NB4 (cell line): ENCODE data around the gene MCTP2.

Source experiments
- DNase-seq: peaks from one replicate; pipeline ENCODE4 v3.0.0; 2010; ENCODE audit warnings: low read depth
- H3K4me3 ChIP-seq: one replicate; pipeline ENCODE4 v1.5.1; 2011; ENCODE audit warnings: mild to moderate bottlenecking, low read depth, low read length, moderate library complexity
- MYC ChIP-seq: IDR thresholded peaks from 2 replicates; pipeline ENCODE4 v1.6.1; 2011; ENCODE audit warnings: low read depth, low read length
- POLR2A ChIP-seq: IDR thresholded peaks from 2 replicates; pipeline ENCODE4 v1.6.1; 2011; ENCODE audit warnings: mild to moderate bottlenecking; ENCODE audit not compliant: insufficient read length; ENCODE audit errors: extremely low read depth
- TF ChIP-seq, protein P1 (sequence below): IDR thresholded peaks from one replicate; pipeline ENCODE4 v1.5.1; 2012; ENCODE audit warnings: low read depth, low read length
- TF ChIP-seq, protein P2 (sequence below): IDR thresholded peaks from 2 replicates; pipeline ENCODE4 v1.6.1; 2011; ENCODE audit warnings: low read depth, low read length

MCTP2 gene

DNA sequence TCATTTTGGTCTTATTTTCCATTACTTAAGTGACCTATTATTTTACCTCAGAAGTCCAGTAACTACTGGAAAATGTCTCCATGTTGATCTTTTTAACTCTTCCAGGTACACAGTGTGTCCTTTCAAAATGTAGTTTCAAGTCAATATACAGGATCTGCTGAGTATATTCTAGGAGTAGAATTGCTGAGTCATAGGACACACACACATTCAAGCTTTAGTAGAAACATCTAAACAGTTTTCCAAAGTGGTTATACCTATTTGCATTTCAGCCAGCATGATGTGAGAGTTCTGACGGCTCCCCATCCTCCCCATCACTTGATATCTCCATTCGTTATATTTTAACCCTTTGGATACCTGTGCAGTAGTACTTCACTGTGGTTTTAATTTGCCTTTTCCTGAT is 271.9 kb downstream of the MCTP2 start:
- no peak overlapping the region for H3K4me3 ChIP-seq
- TF ChIP-seq, protein P1, sequence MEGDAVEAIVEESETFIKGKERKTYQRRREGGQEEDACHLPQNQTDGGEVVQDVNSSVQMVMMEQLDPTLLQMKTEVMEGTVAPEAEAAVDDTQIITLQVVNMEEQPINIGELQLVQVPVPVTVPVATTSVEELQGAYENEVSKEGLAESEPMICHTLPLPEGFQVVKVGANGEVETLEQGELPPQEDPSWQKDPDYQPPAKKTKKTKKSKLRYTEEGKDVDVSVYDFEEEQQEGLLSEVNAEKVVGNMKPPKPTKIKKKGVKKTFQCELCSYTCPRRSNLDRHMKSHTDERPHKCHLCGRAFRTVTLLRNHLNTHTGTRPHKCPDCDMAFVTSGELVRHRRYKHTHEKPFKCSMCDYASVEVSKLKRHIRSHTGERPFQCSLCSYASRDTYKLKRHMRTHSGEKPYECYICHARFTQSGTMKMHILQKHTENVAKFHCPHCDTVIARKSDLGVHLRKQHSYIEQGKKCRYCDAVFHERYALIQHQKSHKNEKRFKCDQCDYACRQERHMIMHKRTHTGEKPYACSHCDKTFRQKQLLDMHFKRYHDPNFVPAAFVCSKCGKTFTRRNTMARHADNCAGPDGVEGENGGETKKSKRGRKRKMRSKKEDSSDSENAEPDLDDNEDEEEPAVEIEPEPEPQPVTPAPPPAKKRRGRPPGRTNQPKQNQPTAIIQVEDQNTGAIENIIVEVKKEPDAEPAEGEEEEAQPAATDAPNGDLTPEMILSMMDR = no peak
- TF ChIP-seq, protein P2, sequence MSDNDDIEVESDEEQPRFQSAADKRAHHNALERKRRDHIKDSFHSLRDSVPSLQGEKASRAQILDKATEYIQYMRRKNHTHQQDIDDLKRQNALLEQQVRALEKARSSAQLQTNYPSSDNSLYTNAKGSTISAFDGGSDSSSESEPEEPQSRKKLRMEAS = no peak
- TF ChIP-seq MYC = no peak
- TF ChIP-seq POLR2A = no peak
- DNase-seq = no peak

DNA sequence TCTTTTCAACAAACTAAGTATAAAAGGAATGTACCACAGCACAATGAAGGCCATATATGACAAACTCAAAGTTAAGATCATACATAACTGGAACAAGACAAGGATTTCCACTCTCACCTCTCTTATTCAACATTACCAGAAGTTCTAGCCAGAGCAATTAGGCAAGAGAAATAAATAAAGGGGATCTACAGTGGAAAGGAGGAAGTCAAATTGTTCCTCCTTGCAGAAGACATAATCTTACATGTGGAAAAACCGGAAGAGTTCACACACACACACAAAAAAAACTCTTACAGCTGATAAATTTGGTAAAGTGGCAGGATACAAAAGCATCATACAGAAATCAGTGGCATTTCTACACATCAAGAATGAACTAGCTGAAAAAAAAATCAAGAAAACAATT is 277.9 kb downstream of the MCTP2 start:
- DNase-seq = peak; percentile 8
- no peak overlapping the region for H3K4me3 ChIP-seq
- TF ChIP-seq, protein P1 = no peak
- TF ChIP-seq POLR2A (no peak), MYC (no peak)
- TF ChIP-seq, protein P2 = no peak

- TF ChIP-seq POLR2A = no peak
- TF ChIP-seq MYC = no peak
- TF ChIP-seq, protein P2 = no peak
- TF ChIP-seq, protein P1 = no peak
- no peak for DNase-seq
- H3K4me3 ChIP-seq = no peak overlapping the region
Measured at GRCh38 chr15:94522125-94522524, 290.8 kb downstream of the MCTP2 start.

GRCh38 chr15:94523873-94524272 is 292.5 kb downstream of the MCTP2 start:
- DNase-seq = no peak
- H3K4me3 ChIP-seq = no peak overlapping the region
- TF ChIP-seq, protein P2 = no peak

- H3K4me3 ChIP-seq = no peak overlapping the region
- no peak for DNase-seq
- TF ChIP-seq, protein P2 = no peak
- TF ChIP-seq, protein P1 = no peak
- TF ChIP-seq POLR2A (no peak), MYC (no peak)
Measured at GRCh38 chr15:94524565-94524964, 293.2 kb downstream of the MCTP2 start.

DNA sequence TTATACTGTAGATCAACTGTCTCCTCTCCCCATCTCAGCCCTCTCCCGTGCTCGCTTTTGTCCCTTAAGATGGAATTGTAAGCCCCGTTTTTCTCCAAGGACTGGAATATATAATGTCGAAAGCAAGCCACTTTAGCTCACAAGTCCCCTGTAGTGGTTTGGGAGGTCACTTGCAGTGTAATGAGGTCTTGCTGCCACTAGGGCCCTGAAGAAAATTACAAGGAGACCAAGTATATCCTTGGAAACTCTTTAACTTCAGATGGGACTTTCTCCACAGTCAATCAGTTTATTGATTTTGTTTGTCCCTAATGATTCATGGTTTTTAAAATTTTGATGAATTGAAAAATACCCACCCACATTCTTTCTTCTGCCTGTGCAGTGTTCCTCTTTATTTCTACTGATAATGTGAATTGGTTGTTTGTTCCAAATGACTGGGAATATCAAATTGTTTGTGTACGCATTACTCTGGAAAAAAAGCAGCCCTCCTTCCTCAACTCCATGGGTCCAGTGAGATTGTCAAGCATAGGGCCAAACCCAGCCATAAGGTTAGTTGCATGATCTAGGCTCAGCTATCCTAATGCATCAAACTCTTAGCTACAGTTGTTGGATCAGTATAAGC is 294.8 kb downstream of the MCTP2 start:
- peak; percentile 24 for DNase-seq
- no peak overlapping the region for H3K4me3 ChIP-seq
- TF ChIP-seq, protein P1 = peak; percentile 57
- TF ChIP-seq MYC (no peak), POLR2A (no peak)
- TF ChIP-seq, protein P2 = no peak
